Fibroblast of skin of scalp (primary cell): Measurements from ENCODE around the gene MFRP. TPM values are rescaled to one million over a fixed set of nuclear protein-coding genes. Genes with fewer than 3 reads are reported as not detected.
"Not testable (repeated sequence)": the region's sequence is repeated elsewhere in the genome, so short reads cannot be mapped to it uniquely, and the experiment has no call there.

ENCODE experiments used
- DNase-seq: peaks from one replicate; pipeline ENCODE4 v3.0.0-alpha.2; 2013
- polyA plus RNA-seq, 2 experiments: library from polyadenylated mRNA; unstranded; fragments of 120-200 nt; gene quantifications; one replicate each; pipeline ENCODE4 v1.2.1, GENCODE V29; 2013; ENCODE audit not compliant: insufficient read length in 2 of 2

Gene MFRP
- polyA plus RNA-seq (2013, experiment 1 of 2; ENCODE audit: insufficient read length): not detected
- not detected for polyA plus RNA-seq (2013, experiment 2 of 2; ENCODE audit: insufficient read length)

DNA sequence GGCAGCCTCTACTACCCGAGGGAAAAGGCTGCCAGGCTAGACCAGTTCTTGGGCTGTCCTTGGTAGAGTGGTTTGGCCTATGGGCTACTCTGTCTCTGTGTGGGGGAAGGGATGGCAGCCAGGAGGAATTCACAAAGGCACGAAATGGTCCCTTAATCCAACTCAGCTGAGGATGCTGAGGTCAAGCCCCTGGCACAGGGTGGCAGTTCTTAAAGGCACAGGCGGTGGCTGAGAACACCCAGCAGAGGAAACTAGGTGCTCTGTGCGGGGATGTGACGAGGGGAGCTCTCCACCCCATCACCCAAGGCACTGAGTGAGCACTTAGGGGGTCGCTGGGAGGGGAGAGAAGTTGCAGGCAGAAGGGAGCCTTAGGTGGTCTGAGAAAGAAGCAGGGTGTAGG lies at the start of gene MFRP:
Gene MFRP, minus strand, starts transcription at position 101 of the 400 bp plus-strand sequence. CDS start 192 bp downstream, outside the sequence.
- DNase-seq: no peak

GRCh38 chr11:119391275-119391674 lies 44.8 kb upstream of the MFRP start:
- no peak for DNase-seq

DNA sequence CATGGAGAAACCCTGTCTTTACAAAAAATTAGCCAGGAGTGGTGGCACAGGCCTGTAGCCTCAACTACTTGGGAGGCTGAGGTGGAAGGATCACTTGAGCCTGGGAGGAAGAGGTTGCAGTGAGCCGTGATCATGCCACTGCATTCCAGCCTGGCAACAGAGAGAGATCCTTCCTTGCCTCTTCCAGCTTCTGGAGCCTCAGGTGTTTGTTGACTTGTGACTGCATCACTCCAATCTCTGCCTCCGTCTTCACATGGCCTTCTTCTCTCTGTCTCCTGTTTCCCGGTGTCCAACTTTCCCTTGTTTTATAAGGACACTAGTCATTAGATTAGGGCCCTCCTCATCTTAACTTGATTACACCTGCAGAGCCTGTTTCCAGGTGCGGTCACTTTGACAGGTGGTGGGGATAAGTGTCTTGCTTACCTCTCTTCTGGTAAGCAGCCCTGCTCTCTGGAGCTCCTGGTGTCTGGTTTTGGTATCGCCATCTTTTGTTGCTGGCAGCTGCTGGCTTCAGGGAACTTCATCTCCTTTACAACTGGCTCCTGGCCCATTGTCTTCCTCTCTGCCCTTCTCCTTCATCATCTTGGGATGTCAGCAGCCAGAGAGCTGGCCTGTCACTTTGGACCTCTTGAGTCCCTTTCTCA lies 43.2 kb upstream of the MFRP start:
- peak; percentile 5 for DNase-seq

DNA sequence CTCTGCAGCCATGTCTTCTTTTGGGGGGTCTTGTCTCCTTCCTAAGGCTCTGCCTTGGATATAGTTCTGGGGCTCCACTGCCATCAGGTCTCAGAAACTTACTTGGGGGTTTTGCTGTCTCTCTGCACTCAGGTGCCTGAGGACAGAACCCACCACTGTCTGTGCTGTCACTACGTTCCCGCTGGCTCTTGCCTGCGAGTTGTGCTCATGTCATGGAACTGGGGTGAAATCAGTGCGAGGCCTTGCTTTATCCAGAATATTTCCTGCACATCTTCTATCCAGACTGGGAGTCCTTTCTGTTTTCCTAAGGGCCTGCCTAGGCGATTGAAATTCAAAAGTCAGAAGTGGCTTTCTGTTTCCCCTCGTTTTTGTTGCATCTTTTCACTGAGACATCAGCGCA lies 41.6 kb upstream of the MFRP start:
- no peak for DNase-seq

- no peak for DNase-seq
Observed at GRCh38 chr11:119384332-119384731, 37.8 kb upstream of the MFRP start.

- not testable (repeated sequence) for DNase-seq
Observed at GRCh38 chr11:119382513-119382912, 36.0 kb upstream of the MFRP start.

GRCh38 chr11:119382101-119382500 lies 35.6 kb upstream of the MFRP start:
- DNase-seq: no peak

DNA sequence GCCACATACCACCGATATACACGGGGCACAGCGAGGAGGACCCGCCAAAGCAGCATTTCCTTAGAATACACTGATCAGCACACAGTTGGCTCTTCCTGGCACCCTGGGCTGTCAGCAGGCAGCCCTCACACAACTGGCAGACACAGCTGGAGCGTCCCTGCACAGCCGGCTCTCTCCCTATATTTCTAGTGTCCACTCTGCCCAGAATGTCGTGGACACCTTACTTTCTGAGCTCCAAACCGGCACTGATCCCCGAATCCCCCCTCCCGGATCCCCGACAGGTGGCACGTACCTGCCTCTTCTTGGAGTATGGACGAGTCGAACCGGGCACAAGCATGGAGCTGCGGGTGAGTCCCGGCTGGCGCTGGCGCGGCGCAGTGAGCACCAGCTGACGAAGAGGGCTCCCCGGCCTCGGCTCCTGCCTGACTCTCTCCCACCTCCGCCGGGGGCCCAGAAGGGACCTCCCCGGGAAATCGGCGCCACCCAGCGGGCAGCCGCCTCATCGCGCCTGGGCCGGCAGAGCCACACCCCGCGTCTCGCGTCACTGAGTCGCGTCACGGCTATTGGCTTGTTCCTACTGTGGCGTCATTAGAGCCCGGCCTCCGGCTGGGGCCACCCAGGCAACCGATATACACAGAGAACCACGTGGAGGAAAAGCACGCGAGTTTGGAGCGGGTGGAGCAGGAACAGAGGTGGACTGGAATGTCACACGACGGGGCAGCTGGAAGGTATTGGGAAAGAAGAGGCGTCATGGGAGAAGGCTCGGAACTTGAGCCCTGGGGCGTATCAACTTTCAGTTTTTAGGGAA lies 34.9 kb upstream of the MFRP start, which contains the start of gene USP2:
Gene USP2, minus strand, starts transcription at position 510 of the 808 bp plus-strand sequence. CDS start 8,210 bp downstream, outside the sequence.
- peak; percentile 95 for DNase-seq

- DNase-seq: no peak
Observed at GRCh38 chr11:119380827-119381180, 34.3 kb upstream of the MFRP start.

DNA sequence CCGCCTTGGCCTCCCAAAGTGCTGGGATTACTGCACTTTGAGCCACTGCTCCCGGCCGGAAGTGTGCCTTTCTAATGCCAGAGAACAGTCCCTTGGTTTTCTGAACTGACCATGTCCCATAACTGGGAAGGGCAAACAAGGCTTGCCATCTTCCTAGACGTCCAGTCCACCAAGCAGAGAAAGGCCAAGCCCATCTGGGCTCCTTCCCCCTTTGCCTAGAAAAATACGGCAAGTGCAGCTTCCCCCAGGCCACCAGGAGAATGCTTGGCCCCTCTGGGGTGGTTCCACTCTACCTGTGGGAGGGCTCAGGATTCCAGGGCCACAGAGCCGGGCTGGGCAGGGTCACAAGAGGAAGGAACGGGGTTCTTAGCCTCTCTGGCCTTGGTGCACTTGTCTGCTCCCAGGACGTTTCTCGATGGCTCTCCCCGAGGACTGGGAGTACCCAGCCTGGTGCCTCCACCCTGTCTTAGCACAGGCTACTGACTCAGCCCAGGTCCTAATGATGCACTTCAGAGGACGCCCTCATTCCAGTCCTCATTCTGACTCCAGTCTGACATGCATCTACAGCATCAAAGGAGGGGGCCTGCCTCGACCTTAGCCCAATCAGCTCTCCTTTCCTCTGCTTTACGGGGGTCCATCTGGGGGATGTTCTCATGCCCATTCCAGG lies 33.8 kb upstream of the MFRP start:
- no peak for DNase-seq

GRCh38 chr11:119378851-119379465 lies 32.5 kb upstream of the MFRP start:
- DNase-seq: no peak

DNA sequence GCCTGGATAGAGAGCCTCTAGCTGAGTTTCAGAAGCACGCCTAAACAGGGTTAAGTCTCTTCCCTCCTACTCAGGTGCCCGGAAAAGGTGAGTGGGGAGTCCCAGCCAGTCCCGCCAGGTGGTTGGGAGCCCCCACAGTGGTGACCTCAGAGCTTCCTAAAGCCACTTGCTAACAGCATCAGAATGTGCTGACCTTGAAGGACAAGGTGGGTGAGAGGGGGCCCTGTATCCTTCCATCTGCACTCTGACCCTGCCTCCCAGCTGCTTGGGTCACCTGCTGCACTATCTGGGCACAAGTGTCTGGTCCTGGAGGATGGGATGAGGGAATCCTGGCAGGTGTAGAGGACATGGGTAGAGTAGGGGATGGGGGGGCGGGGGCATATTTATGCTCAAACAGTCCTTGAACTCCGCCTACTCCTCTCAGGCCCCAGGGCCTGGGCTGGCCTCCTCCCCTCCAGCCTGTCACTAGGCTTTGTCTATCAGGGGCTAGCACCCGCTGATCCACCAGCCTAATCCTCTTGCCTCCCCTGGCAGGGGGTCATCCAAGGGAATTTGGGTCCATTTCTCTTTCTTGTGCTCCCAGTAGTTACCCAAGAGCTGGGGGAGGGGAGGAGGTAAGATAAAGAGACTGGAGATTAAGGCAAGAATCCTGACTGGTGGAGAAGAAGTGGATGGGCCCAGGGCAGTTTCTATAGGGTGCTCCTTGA lies 31.6 kb upstream of the MFRP start:
- no peak for DNase-seq

- no peak for DNase-seq
Observed at GRCh38 chr11:119377112-119377901, 30.8 kb upstream of the MFRP start.

DNA sequence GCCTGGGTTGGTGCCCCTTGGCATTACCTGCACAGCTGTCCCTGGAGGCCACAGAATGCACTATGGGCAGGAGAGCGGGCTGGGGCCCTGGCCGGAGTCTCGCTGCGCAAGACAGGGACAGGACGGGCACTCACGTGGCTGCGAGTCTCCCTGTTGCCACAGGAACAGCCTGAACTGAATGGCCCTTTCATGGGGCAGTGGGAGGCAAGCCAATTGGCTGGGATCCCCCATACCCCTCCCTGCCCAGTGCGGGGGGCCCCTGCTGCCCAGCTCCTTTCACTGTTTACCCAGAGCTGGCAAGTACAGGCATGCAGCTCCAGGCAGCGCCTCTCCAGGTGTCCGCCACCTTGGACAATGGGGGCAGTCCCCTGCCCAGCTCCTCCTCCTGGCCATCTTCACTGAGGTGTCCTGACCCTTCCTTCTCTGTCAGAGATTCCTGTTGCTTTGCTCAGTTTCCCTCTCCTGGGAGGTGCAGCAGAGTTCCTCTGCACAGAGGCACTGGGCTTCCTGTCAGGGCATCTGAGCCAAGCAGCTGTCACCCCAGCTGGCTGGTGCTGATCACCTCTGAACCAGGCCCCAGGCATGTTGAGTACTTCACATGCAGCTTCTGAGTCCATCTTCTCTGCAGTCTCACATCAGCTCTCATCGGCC lies 29.8 kb upstream of the MFRP start:
- no peak for DNase-seq

GRCh38 chr11:119375337-119376196 lies 29.1 kb upstream of the MFRP start:
- DNase-seq: peak; percentile 52

DNA sequence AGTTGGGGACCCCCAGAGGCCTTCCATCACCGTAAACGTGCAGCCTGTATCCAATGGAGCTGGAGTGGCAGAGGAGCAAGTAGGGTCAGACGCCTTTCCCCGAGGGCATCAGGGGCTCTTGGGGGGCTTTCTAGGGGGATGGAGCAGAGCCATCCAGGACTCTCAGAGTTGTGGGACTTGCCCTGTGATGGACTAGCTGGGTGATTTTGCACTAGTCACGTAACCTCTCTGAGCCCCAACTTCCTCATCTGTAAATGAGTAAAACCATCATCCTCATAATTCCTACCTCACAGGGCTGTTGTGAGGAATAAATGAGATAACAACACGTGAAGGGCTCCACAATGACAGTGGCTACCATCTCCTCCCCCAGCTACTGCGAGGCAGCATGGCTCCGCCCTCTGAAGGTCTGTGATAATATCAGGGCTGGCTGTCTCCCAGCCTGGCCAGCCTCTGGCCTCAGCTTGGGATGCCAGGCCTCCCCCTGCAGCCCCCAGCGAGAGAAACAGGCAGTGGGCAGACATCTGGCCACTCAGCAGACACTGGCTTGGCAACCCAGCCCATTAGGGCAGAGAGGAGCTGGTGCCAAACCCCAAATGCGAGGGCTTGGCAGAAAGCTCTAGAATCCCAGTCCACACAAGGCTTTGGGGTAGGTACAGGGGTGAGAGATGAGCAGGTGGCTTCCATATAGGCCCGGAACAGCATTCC lies 28.3 kb upstream of the MFRP start:
- DNase-seq: no peak

DNA sequence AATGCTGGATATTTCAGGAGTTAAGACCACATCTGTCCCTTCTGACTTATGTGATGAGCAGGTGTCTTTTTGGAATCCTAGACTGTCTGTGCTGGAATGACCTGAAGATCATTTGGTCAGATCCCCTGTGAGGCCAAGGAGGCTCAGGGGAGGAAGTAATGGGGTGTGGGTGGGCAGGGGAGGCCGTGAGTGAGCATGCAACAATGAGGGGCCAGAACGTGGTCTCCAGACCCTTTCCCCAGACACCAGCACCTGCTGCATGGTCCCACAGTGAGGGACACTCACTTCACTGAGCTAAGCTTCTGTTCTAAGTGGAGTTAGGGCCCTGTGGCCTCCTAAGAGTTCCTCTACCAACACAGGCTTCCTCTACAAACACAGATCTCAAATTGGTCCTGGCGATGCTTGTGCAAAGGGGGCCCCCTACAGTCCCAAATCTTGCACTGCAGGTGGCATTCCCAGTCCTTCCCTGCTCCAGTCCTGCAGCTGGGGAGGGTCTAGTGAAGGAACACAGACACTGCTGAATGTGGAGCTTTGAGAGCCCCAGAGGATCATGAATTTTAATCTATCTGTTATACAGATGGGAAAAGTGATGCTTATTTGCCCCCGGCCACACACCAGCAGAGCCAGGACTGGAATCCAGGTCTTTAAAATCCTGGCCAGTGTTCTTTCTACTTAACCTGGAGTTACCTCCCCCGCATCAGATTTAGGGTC lies 27.6 kb upstream of the MFRP start:
- peak; percentile 75 for DNase-seq
